Measurements from ENCODE around the gene NCSTN. TPM values are rescaled to one million over a fixed set of nuclear protein-coding genes. Genes with fewer than 3 reads are reported as not detected.

NCSTN gene
- total and polyA plus RNA-seq, 10 of the 15 experiments (the other 5 are each of a cell fraction or from before 2014, with no cell fraction given): 33.3 to 88.2 (median 60.4) TPM

DNA sequence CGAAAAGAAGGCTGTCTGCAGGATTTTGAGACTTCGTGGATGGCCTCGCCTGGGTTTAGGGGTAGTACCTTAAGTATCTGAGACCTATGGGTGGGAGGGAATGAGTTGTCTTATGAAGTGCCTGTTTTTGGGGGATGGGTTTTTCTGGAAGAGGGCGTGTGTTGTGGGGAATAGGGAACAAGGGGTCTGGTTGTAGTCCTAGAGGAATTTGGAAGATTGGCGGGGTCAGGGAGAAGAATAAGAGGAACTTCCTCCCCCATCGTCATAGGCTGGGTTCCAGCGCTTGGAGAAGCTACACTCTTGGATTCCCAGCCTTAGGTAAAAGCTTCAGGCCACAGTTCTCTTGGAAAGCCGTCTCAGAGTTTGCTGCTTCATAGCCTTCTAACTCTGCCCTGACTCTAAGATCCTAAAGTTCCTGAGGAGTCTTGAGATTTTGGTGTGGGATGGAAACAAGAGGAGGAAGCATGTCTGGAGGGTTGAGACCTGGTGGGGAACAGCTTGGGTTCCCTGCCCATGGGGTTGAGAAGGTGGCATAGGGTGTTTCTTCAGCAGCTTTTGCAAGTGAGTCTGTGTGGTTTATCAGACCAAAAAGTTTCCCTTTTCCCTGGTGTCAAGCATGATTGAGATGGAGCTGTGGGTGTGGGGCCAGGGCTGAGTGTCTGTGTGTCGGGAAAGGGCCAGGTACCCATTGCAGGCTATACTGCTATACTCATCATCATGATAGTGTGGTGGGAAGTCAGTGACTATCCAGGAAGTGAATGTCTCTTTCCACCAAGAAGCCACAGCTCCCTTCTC is 59.0 kb downstream of the NCSTN start:
- no peaks in the 10 kb centered on the region for H3K4me1 ChIP-seq (ENCODE audit: control insufficient read depth, insufficient read depth, low read length)
- ChIA-PET RAD21 (ENCODE audit: unreplicated experiment) (interaction anchor here (0.6 kb wide), 1 partner anchor 366 kb away, joined by 3 read pairs; no protein-coding TSS in a partner anchor), CTCF (no interaction called here), SMC1A (ENCODE audit: uncharacterized antibody, unreplicated experiment) (interaction anchor here (1.0 to 1.4 kb wide), 2 partner anchors 26 kb away, joined by 3 to 4 read pairs; no protein-coding TSS in a partner anchor), POLR2A (no interaction called here)
- H3K36me3 ChIP-seq (ENCODE audit: control insufficient read depth in 2 of 2, insufficient read depth in 2 of 2, low read length in 1 of 2): no peaks in the 10 kb centered on the region
- FAIRE-seq (no peak), DNase-seq (ENCODE audit: low read depth, low spot score) (no peak), ATAC-seq (no peak)
- H3K4me2 ChIP-seq (ENCODE audit: control insufficient read depth, insufficient read depth): no peak overlapping the region
- no peak overlapping the region for H3K4me3 ChIP-seq
- H2AFZ ChIP-seq (ENCODE audit: control insufficient read depth, low read depth, low read length): no peak overlapping the region
- TF ChIP-seq ZNF217 (IDR thresholded peaks at IDR 0.05) (no peak), POLR2AphosphoS2 (IDR thresholded peaks at IDR 0.05; ENCODE audit: low read depth, low read length) (no peak), SRF (IDR thresholded peaks at IDR 0.05; ENCODE audit: low read depth in 2 of 2, low read length in 2 of 2) (no peak), ESRRA (IDR thresholded peaks at IDR 0.05; ENCODE audit: low read length) (no peak), EP300 (IDR thresholded peaks at IDR 0.05; ENCODE audit: borderline replicate concordance in 1 of 2, control insufficient read depth in 1 of 2, low read depth in 2 of 2, low read length in 2 of 2) (no peak), RAD51 (IDR thresholded peaks at IDR 0.05) (no peak), FOS (IDR thresholded peaks at IDR 0.05; ENCODE audit: borderline replicate concordance, extremely low read depth, insufficient read length) (no peak), EED (IDR thresholded peaks at IDR 0.05; ENCODE audit: low read depth) (no peak), EZH2 (IDR thresholded peaks at IDR 0.05; ENCODE audit: borderline replicate concordance, control insufficient read depth, low read depth, low read length) (no peak), BMI1 (IDR thresholded peaks at IDR 0.05; ENCODE audit: borderline replicate concordance) (no peak), MEF2B (IDR thresholded peaks at IDR 0.05; ENCODE audit: partially characterized antibody, poor library complexity, severe bottlenecking) (no peak)
- TF ChIP-seq, protein P1, sequence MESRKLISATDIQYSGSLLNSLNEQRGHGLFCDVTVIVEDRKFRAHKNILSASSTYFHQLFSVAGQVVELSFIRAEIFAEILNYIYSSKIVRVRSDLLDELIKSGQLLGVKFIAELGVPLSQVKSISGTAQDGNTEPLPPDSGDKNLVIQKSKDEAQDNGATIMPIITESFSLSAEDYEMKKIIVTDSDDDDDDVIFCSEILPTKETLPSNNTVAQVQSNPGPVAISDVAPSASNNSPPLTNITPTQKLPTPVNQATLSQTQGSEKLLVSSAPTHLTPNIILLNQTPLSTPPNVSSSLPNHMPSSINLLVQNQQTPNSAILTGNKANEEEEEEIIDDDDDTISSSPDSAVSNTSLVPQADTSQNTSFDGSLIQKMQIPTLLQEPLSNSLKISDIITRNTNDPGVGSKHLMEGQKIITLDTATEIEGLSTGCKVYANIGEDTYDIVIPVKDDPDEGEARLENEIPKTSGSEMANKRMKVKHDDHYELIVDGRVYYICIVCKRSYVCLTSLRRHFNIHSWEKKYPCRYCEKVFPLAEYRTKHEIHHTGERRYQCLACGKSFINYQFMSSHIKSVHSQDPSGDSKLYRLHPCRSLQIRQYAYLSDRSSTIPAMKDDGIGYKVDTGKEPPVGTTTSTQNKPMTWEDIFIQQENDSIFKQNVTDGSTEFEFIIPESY (IDR thresholded peaks at IDR 0.05): no peak
- TF ChIP-seq, protein P2, sequence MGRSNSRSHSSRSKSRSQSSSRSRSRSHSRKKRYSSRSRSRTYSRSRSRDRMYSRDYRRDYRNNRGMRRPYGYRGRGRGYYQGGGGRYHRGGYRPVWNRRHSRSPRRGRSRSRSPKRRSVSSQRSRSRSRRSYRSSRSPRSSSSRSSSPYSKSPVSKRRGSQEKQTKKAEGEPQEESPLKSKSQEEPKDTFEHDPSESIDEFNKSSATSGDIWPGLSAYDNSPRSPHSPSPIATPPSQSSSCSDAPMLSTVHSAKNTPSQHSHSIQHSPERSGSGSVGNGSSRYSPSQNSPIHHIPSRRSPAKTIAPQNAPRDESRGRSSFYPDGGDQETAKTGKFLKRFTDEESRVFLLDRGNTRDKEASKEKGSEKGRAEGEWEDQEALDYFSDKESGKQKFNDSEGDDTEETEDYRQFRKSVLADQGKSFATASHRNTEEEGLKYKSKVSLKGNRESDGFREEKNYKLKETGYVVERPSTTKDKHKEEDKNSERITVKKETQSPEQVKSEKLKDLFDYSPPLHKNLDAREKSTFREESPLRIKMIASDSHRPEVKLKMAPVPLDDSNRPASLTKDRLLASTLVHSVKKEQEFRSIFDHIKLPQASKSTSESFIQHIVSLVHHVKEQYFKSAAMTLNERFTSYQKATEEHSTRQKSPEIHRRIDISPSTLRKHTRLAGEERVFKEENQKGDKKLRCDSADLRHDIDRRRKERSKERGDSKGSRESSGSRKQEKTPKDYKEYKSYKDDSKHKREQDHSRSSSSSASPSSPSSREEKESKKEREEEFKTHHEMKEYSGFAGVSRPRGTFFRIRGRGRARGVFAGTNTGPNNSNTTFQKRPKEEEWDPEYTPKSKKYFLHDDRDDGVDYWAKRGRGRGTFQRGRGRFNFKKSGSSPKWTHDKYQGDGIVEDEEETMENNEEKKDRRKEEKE (IDR thresholded peaks at IDR 0.05): no peak
- TF ChIP-seq, protein P3, sequence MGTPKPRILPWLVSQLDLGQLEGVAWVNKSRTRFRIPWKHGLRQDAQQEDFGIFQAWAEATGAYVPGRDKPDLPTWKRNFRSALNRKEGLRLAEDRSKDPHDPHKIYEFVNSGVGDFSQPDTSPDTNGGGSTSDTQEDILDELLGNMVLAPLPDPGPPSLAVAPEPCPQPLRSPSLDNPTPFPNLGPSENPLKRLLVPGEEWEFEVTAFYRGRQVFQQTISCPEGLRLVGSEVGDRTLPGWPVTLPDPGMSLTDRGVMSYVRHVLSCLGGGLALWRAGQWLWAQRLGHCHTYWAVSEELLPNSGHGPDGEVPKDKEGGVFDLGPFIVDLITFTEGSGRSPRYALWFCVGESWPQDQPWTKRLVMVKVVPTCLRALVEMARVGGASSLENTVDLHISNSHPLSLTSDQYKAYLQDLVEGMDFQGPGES (IDR thresholded peaks at IDR 0.05): no peak
- TSS peak; percentile 62 for BruUV-seq (replicated peaks)
- no peak overlapping the region for H3K9ac ChIP-seq (ENCODE audit: control insufficient read depth, insufficient read depth, low read length)
- in situ Hi-C loops (cut with MboI): loop anchor here (25.0 kb wide), 1 partner anchor 560 kb away; the partner anchor contains the start of gene ITLN2
- H3K9me3 ChIP-seq (replicated peaks; ENCODE audit: control insufficient read depth, insufficient read depth, low read length): no peaks in the 10 kb centered on the region
- no peaks in the 10 kb centered on the region for H3K79me2 ChIP-seq (ENCODE audit: control insufficient read depth, insufficient read depth, low read length)
- H4K20me1 ChIP-seq (ENCODE audit: control insufficient read depth, insufficient read depth): no peaks in the 10 kb centered on the region
- no peaks in the 10 kb centered on the region; a peak in 1 of 4 replicates for H3K27me3 ChIP-seq (replicated peaks in 1 of 2; ENCODE audit: control insufficient read depth in 2 of 2, insufficient read depth in 2 of 2, low read length in 1 of 2)
- intact Hi-C loops (cut with micrococcal nuclease; ENCODE audit: unreplicated experiment): no loop called here
- WGBS (ENCODE audit: insufficient coverage, insufficient replicate concordance, low lambda C conversion rate, missing lambda C conversion rate): 60% methylated on average over 9 of the region's 9 CpGs
- no peak overlapping the region for H3K27ac ChIP-seq (ENCODE audit: control insufficient read depth, insufficient read depth)

Data from GM12878 (cell line).